OCI-LY7 (cell line): Measurements from ENCODE around the gene ZC3H14. TPM values are rescaled to one million over a fixed set of nuclear protein-coding genes. Genes with fewer than 3 reads are reported as not detected.
A peak's percentile ranks its signal among the peaks of the same experiment; 100 is the strongest.

ENCODE experiments used
- BruUV-seq: library from RNA; stranded (reverse); fragments of 400-500 nt; replicated peaks from 2 replicates; lab custom pipeline; 2021; lab: Mats Ljungman, UMichigan
- CTCF ChIA-PET: fragments of 300-600 bp; sonication (Branson Sonifier 250); formaldehyde crosslinking; loops from one replicate; lab custom pipeline; 2022; ENCODE audit warnings: antibody characterized with exemption; ENCODE audit not compliant: unreplicated experiment; lab: Charles Lee
- POLR2A ChIA-PET: fragments of 300-600 bp; sonication (Branson Sonifier 250); formaldehyde crosslinking; loops from one replicate; lab custom pipeline; 2022; ENCODE audit warnings: antibody characterized with exemption; lab: Charles Lee
- DNase-seq: peaks from one replicate; pipeline ENCODE4 v3.0.0-alpha.2; 2015; ENCODE audit warnings: low spot score
- H2AFZ ChIP-seq: fragments of 200-600 bp; sonication (generic), shearing (Covaris generic); 2 replicates; pipeline ENCODE4 v1.6.1; 2014; ENCODE audit warnings: mild to moderate bottlenecking, antibody characterized with exemption, low read length, moderate library complexity
- H3K27ac ChIP-seq: fragments of 200-600 bp; sonication (generic); 2 replicates; pipeline ENCODE4 v1.5.1; 2014; ENCODE audit warnings: mixed run types, low read depth, mild to moderate bottlenecking, moderate library complexity, low read length, inconsistent platforms; ENCODE audit not compliant: poor library complexity, severe bottlenecking
- H3K36me3 ChIP-seq: fragments of 200-600 bp; sonication (generic); 2 replicates; pipeline ENCODE4 v1.6.1; 2014; ENCODE audit warnings: mild to moderate bottlenecking, antibody characterized with exemption, low read length, moderate library complexity, mixed read lengths; ENCODE audit not compliant: insufficient read depth
- H3K4me1 ChIP-seq: fragments of 200-600 bp; sonication (generic); 2 replicates; pipeline ENCODE4 v1.5.1; 2014; ENCODE audit warnings: mild to moderate bottlenecking, low read length; ENCODE audit not compliant: insufficient read depth, poor library complexity, severe bottlenecking
- H3K4me2 ChIP-seq: fragments of 200-600 bp; sonication (generic); 2 replicates; pipeline ENCODE4 v1.6.1; 2014; ENCODE audit warnings: mild to moderate bottlenecking, low read length
- H3K4me3 ChIP-seq: fragments of 200-600 bp; sonication (generic); 2 replicates; pipeline ENCODE4 v1.5.1; 2014; ENCODE audit warnings: mild to moderate bottlenecking, low read depth, low read length; ENCODE audit not compliant: poor library complexity, severe bottlenecking
- H3K79me2 ChIP-seq: fragments of 200-600 bp; sonication (generic); 2 replicates; pipeline ENCODE4 v1.6.1; 2016; ENCODE audit warnings: low read depth, mild to moderate bottlenecking, low read length, moderate library complexity, mixed read lengths; ENCODE audit not compliant: insufficient read depth
- H3K9me2 ChIP-seq: fragments of 200-600 bp; sonication (generic); 2 replicates; pipeline ENCODE4 v1.6.1; 2016; ENCODE audit warnings: mild to moderate bottlenecking, low read length, mixed read lengths; ENCODE audit not compliant: insufficient read depth
- H3K9me3 ChIP-seq: fragments of 200-600 bp; sonication (generic); 2 replicates; pipeline ENCODE4 v1.6.1; 2014; ENCODE audit warnings: mild to moderate bottlenecking, mixed run types, low read length, mixed read lengths
- H4K20me1 ChIP-seq: fragments of 200-600 bp; sonication (generic); 2 replicates; pipeline ENCODE4 v1.6.1; 2014; ENCODE audit warnings: mild to moderate bottlenecking, antibody characterized with exemption, low read length, moderate library complexity, mixed read lengths; ENCODE audit not compliant: insufficient read depth
- CTCF ChIP-seq: fragments of 200-600 bp; sonication (generic); conservative IDR thresholded peaks from 2 replicates; pipeline ENCODE4 v1.5.1; 2014; ENCODE audit warnings: mild to moderate bottlenecking, antibody characterized with exemption, low read length, moderate library complexity, mixed read lengths
- EZH2phosphoT487 ChIP-seq: fragments of 200-600 bp; sonication (generic); IDR thresholded peaks from 2 replicates; pipeline ENCODE4 v1.6.1; 2018; ENCODE audit warnings: low read depth, borderline replicate concordance, mild to moderate bottlenecking, mixed run types, antibody characterized with exemption, low read length, moderate library complexity, mixed read lengths
- intact Hi-C: fragments of 100-400 bp; cut with micrococcal nuclease; formaldehyde crosslinking; loops from one replicate; pipeline ENCODE4 v1.10.0; 2022; ENCODE audit not compliant: unreplicated experiment
- total RNA-seq, 2 experiments: library from RNA; depleted of rRNA in 1 of 2; stranded (reverse); fragments of >200 nt in 1 of 2; shearing (Covaris generic) in 1 of 2; gene quantifications; 2 replicates each; pipeline ENCODE4 v1.2.3, GENCODE V29; 2014 to 2022

The ZC3H14 gene
- total RNA-seq, 2 experiments from 2014 or later = 36.6 to 53.5 TPM

DNA sequence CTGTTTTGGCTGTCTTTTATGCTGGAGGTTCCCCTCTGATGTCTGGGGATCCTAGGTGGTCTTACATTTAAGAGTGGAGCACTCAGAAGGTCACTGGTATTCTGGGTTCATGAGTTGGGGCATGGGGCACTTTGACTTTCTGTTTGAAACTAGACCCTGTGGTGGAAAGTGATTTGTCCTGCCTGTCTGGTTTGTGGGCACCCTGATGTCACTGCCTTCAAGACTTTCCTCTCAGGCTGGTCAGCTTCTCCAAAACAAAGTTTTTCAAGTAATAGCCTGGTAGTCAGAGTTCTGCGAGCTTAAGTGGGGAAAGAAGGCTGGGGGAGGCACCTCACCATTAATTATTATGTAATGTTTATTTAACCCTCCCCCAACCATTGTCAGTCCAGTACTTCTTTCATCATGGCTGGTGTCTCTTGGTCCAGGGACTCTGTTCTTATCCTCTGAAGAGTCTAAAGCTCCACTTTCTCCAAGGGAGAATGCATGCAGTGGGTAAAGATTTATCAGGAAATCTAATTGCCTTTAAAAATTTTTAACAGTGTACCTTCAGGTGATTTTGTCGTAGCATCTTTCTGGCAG is 35.3 kb downstream of the ZC3H14 start:
- POLR2A ChIA-PET = no interaction called here
- H3K27ac ChIP-seq = no peak overlapping the region
- H3K4me1 ChIP-seq = peaks cover 9% of the 10 kb centered on the region
- intact Hi-C loops = no loop called here
- no peak overlapping the region for H2AFZ ChIP-seq
- H3K9me3 ChIP-seq = no peaks in the 10 kb centered on the region
- H3K9me2 ChIP-seq = no peaks in the 10 kb centered on the region
- no TSS peak for BruUV-seq
- H3K4me3 ChIP-seq = no peak overlapping the region
- no peak for DNase-seq
- H4K20me1 ChIP-seq = no peaks in the 10 kb centered on the region
- no peaks in the 10 kb centered on the region for H3K79me2 ChIP-seq
- peaks cover 88% of the 10 kb centered on the region for H3K36me3 ChIP-seq
- H3K4me2 ChIP-seq = no peak overlapping the region
- TF ChIP-seq EZH2phosphoT487 (no peak), CTCF (no peak)
- CTCF ChIA-PET = no interaction called here

DNA sequence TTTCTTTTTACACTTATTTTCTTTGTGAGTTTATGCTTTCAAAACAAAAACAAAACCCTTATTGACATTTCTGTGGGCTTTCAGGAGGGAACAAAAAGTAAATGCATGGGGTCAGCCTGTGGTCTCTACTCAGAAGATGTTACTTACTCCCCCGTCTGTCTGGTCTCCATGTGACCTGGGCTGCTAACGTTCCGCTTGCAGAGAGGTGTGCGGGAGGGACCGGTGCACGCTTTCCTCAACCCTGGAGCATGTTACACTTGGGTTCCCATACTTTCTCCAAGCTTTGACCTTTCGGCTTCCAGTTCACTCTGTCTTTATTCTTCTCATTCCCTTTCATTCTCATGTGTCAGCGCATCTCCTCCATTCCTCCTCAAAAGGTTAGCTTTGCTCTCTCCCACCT is 36.5 kb downstream of the ZC3H14 start:
- no TSS peak for BruUV-seq
- peaks cover 88% of the 10 kb centered on the region for H3K36me3 ChIP-seq
- intact Hi-C loops = no loop called here
- H3K4me2 ChIP-seq = no peak overlapping the region
- H2AFZ ChIP-seq = no peak overlapping the region
- H4K20me1 ChIP-seq = no peaks in the 10 kb centered on the region
- H3K4me1 ChIP-seq = peaks cover 9% of the 10 kb centered on the region
- ChIA-PET POLR2A (no interaction called here), CTCF (no interaction called here)
- H3K9me2 ChIP-seq = no peaks in the 10 kb centered on the region
- TF ChIP-seq CTCF = no peak
- TF ChIP-seq EZH2phosphoT487 = no peak
- no peak for DNase-seq
- H3K9me3 ChIP-seq = no peaks in the 10 kb centered on the region
- H3K79me2 ChIP-seq = no peaks in the 10 kb centered on the region
- no peak overlapping the region for H3K4me3 ChIP-seq
- no peak overlapping the region for H3K27ac ChIP-seq

DNA sequence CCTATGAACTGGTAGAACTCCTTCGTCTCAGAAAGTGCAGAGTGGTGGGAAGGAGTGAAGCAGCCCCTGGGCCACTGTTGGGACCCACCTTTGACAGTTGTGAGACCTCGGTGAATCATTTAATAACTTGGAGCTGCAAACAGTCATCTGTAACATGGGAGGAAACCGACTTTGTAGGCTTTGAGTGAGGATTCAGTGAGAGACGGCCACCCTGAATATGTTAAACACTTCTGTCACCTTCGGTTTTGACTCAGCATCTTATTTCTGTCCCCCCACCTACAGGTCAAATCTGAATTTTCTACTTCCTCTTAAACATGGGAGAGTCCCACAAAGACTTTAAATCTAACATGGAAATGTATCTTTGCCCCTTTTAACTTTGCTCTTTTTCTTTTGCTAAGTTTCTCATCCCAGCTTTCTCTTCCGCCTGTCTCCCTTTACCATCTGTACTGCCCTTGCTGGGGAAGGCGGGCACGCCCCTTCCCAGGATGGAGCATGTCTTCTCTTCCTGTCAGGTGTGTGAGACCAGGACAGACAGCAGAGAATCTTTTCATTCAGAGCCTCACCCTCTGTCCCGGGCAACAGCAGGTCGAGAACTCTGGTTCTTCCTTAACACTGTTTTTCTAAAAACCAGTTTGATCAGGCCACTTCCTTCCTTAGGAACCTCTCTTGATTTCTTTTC is 37.1 kb downstream of the ZC3H14 start:
- peak overlapping the region; percentile 6; the same call in 1 of the 2 replicates for H3K4me2 ChIP-seq
- no peak overlapping the region for H2AFZ ChIP-seq
- no peak overlapping the region for H3K27ac ChIP-seq
- H3K4me1 ChIP-seq = peaks cover 9% of the 10 kb centered on the region
- no peaks in the 10 kb centered on the region for H3K79me2 ChIP-seq
- H3K4me3 ChIP-seq = no peak overlapping the region
- peak; percentile 21 for DNase-seq
- intact Hi-C loops = no loop called here
- ChIA-PET POLR2A (no interaction called here), CTCF (no interaction called here)
- H3K9me2 ChIP-seq = no peaks in the 10 kb centered on the region
- no peaks in the 10 kb centered on the region for H4K20me1 ChIP-seq
- TF ChIP-seq EZH2phosphoT487 (no peak), CTCF (no peak)
- H3K9me3 ChIP-seq = no peaks in the 10 kb centered on the region
- peaks cover 87% of the 10 kb centered on the region for H3K36me3 ChIP-seq
- no TSS peak for BruUV-seq
